HepG2 (cell line): ENCODE data around the gene PDIA5. TPM values are rescaled to one million over a fixed set of nuclear protein-coding genes. Genes with fewer than 3 reads are reported as not detected.

ENCODE experiments used
- ELF1 ChIP-seq: sonication (generic); formaldehyde crosslinking; IDR thresholded peaks from 2 replicates; pipeline ENCODE4 v1.4.0; 2020; ENCODE audit warnings: missing genetic modification reagents
- FOXP1 ChIP-seq, 2 experiments: fragments of 450-650 bp in 1 of 2; IDR thresholded peaks; 2 replicates each; pipeline ENCODE4 v1.6.1; 2017 to 2018; ENCODE audit warnings: antibody characterized with exemption in 1 of 2
- HES4 ChIP-seq: sonication (generic); formaldehyde crosslinking; IDR thresholded peaks from 2 replicates; pipeline ENCODE4 v1.9.0; 2021; ENCODE audit warnings: mild to moderate bottlenecking, missing genetic modification reagents, borderline replicate concordance
- HMGA1 ChIP-seq: sonication (generic); formaldehyde crosslinking; conservative IDR thresholded peaks from 2 replicates; pipeline ENCODE4 v1.4.0; 2020; ENCODE audit warnings: missing genetic modification reagents
- ISL2 ChIP-seq: sonication (generic); formaldehyde crosslinking; IDR thresholded peaks from 2 replicates; pipeline ENCODE4 v1.5.0; 2020; ENCODE audit warnings: missing genetic modification reagents
- JUNB ChIP-seq: sonication (generic); formaldehyde crosslinking; IDR thresholded peaks from 2 replicates; pipeline ENCODE4 v1.8.0; 2022; ENCODE audit warnings: missing genetic modification reagents, mild to moderate bottlenecking, borderline replicate concordance
- MYPOP ChIP-seq: sonication (generic); formaldehyde crosslinking; IDR thresholded peaks from 2 replicates; pipeline ENCODE4 v1.8.1; 2023; ENCODE audit warnings: mild to moderate bottlenecking, moderate library complexity, missing genetic modification reagents
- PATZ1 ChIP-seq: sonication (generic); formaldehyde crosslinking; IDR thresholded peaks from 2 replicates; pipeline ENCODE4 v1.4.0; 2020; ENCODE audit warnings: missing genetic modification reagents
- RBAK ChIP-seq: sonication (generic); formaldehyde crosslinking; IDR thresholded peaks from 2 replicates; pipeline ENCODE4 v1.5.1; 2020; ENCODE audit warnings: mild to moderate bottlenecking, missing genetic modification reagents
- RBM22 ChIP-seq: fragments of 200-400 bp; formaldehyde crosslinking; optimal IDR thresholded peaks from 2 replicates; pipeline ENCODE3; 2017; ENCODE audit warnings: mild to moderate bottlenecking, low read length, moderate library complexity
- RXRB ChIP-seq: IDR thresholded peaks from 2 replicates; pipeline ENCODE4 v1.6.1; 2016; ENCODE audit warnings: borderline replicate concordance, missing genetic modification reagents, missing compliant biosample characterization
- SAP130 ChIP-seq: IDR thresholded peaks from 2 replicates; pipeline ENCODE4 v1.6.1; 2016; ENCODE audit warnings: low read depth
- SP2 ChIP-seq: sonication (generic); formaldehyde crosslinking; IDR thresholded peaks from 2 replicates; pipeline ENCODE4 v1.5.1; 2020; ENCODE audit warnings: mild to moderate bottlenecking, missing genetic modification reagents
- SPEN ChIP-seq: sonication (generic); formaldehyde crosslinking; IDR thresholded peaks from 2 replicates; pipeline ENCODE4 v1.5.1; 2020; ENCODE audit warnings: low read depth, mild to moderate bottlenecking, missing genetic modification reagents
- ZFP36L1 ChIP-seq: sonication (generic); formaldehyde crosslinking; IDR thresholded peaks from 2 replicates; pipeline ENCODE4 v1.8.0; 2022; ENCODE audit warnings: mild to moderate bottlenecking, missing genetic modification reagents, moderate library complexity
- ZNF160 ChIP-seq: sonication (generic); formaldehyde crosslinking; IDR thresholded peaks from 2 replicates; pipeline ENCODE4 v1.8.0; 2022; ENCODE audit warnings: mild to moderate bottlenecking, inconsistent platforms, missing genetic modification reagents
- ZNF414 ChIP-seq: sonication (generic); formaldehyde crosslinking; IDR thresholded peaks from 2 replicates; pipeline ENCODE4 v1.5.0; 2020; ENCODE audit warnings: missing genetic modification reagents
- polyA plus RNA-seq, 8 experiments: library from polyadenylated mRNA; depleted of rRNA in 3 of 8; stranded (reverse) in 7 of 8; unstranded in 1 of 8; fragments of >200 nt; fragmentation: Illumina TruSeq in 4 of 8; extraction: Trizol in 4 of 8; gene quantifications; 2 replicates each; pipeline versions ENCODE4 v1.2.1 to v1.2.3, GENCODE V29; 2011 to 2016; ENCODE audit warnings: low read depth in 4 of 8, missing spikeins in 1 of 8, mixed read lengths in 1 of 8; ENCODE audit not compliant: insufficient read depth in 1 of 8
- total RNA-seq, 5 experiments: library from RNA; depleted of rRNA; stranded (reverse); fragments of >200 nt; fragmentation: Illumina TruSeq; extraction: Trizol; gene quantifications; 2 replicates each; pipeline ENCODE4 v1.2.3, GENCODE V29; 2016; ENCODE audit warnings: low read depth in 1 of 5
- TF ChIP-seq, protein P1 (sequence below): sonication (generic); formaldehyde crosslinking; IDR thresholded peaks from 2 replicates; pipeline ENCODE4 v1.4.0; 2020; ENCODE audit warnings: missing genetic modification reagents
- TF ChIP-seq, protein P2 (sequence below): IDR thresholded peaks from 2 replicates; pipeline ENCODE4 v1.6.1; 2012; ENCODE audit warnings: low read depth, low read length, improper control_type of control experiment
- TF ChIP-seq, protein P3 (sequence below): sonication (generic); formaldehyde crosslinking; IDR thresholded peaks from 2 replicates; pipeline ENCODE4 v1.9.0; 2021; ENCODE audit warnings: missing genetic modification reagents, mild to moderate bottlenecking, borderline replicate concordance

Gene PDIA5
- total and polyA plus RNA-seq, 2 of the 13 experiments (the other 11 are each of a cell fraction or from before 2014, with no cell fraction given) = 51.3 to 74.3 TPM

DNA sequence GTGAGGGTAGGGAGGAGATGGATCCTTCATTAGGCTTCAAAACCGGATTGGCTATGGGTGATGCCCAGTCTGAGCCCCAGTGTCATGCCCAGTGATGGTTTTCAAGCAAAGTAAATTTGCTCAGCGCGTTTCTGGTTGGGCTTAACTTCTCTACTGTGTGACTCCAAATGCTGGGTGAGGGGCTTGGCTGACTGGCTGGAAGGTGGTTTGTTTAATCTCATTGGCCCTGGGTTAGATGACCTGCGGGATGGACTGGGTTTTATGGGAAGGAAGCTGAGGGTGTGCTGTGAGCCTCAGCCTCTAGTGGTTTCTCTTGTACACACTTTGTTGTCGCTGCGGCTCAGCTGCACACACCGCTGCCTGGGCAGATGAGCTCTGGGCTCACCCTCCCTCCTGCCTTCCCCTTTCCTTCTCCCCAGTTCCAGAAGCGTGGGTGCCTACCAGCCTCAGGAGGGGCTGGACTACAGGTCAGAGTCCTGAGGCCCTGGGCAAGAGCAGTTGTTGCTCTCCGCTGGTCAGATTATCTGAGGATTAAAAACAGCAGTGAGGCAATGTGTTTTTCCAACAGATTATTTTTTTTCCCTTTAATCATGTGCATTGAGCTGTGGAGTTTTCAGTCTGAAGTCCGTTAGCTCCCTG is 18.6 kb downstream of the PDIA5 start (continued):
- TF ChIP-seq PATZ1 (CRISPR knock-in tag) (peak; percentile 62; the same call in 1 of the 2 replicates), RBM22 (peak; percentile 33), HES4 (CRISPR knock-in tag) (no peak), HMGA1 (CRISPR knock-in tag) (no peak), ZNF160 (CRISPR knock-in tag) (no peak), FOXP1 (IDR thresholded peaks at IDR 0.05) (no peak), FOXP1 (CRISPR knock-in tag; IDR thresholded peaks at IDR 0.05) (peak; percentile 2), SP2 (CRISPR knock-in tag) (no peak), ZFP36L1 (CRISPR knock-in tag) (no peak), RBAK (no peak), RXRB (CRISPR knock-in tag) (peak; percentile 26; the same call in 1 of the 2 replicates), MYPOP (0 out of 2 replicates have a peak, but pooled peaks have one; percentile 69), ELF1 (CRISPR knock-in tag) (peak; percentile 27; the same call in 1 of the 2 replicates), JUNB (no peak), ISL2 (CRISPR knock-in tag) (peak; percentile 60), ZNF414 (CRISPR knock-in tag) (no peak), SPEN (CRISPR knock-in tag) (peak; percentile 15; the same call in 1 of the 2 replicates), SAP130 (CRISPR knock-in tag) (peak; percentile 66)
- TF ChIP-seq, protein P1, sequence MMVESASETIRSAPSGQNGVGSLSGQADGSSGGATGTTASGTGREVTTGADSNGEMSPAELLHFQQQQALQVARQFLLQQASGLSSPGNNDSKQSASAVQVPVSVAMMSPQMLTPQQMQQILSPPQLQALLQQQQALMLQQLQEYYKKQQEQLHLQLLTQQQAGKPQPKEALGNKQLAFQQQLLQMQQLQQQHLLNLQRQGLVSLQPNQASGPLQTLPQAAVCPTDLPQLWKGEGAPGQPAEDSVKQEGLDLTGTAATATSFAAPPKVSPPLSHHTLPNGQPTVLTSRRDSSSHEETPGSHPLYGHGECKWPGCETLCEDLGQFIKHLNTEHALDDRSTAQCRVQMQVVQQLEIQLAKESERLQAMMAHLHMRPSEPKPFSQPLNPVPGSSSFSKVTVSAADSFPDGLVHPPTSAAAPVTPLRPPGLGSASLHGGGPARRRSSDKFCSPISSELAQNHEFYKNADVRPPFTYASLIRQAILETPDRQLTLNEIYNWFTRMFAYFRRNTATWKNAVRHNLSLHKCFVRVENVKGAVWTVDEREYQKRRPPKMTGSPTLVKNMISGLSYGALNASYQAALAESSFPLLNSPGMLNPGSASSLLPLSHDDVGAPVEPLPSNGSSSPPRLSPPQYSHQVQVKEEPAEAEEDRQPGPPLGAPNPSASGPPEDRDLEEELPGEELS = peak; percentile 57
- TF ChIP-seq, protein P2, sequence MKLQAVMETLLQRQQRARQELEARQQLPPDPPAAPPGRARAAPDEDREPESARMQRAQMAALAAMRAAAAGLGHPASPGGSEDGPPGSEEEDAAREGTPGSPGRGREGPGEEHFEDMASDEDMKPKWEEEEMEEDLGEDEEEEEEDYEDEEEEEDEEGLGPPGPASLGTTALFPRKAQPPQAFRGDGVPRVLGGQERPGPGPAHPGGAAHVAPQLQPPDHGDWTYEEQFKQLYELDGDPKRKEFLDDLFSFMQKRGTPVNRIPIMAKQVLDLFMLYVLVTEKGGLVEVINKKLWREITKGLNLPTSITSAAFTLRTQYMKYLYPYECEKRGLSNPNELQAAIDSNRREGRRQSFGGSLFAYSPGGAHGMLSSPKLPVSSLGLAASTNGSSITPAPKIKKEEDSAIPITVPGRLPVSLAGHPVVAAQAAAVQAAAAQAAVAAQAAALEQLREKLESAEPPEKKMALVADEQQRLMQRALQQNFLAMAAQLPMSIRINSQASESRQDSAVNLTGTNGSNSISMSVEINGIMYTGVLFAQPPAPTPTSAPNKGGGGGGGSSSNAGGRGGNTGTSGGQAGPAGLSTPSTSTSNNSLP = peak; percentile 57; the same call in 1 of the 2 replicates
- TF ChIP-seq, protein P3, sequence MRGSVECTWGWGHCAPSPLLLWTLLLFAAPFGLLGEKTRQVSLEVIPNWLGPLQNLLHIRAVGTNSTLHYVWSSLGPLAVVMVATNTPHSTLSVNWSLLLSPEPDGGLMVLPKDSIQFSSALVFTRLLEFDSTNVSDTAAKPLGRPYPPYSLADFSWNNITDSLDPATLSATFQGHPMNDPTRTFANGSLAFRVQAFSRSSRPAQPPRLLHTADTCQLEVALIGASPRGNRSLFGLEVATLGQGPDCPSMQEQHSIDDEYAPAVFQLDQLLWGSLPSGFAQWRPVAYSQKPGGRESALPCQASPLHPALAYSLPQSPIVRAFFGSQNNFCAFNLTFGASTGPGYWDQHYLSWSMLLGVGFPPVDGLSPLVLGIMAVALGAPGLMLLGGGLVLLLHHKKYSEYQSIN (CRISPR knock-in tag) = no peak
